ENCODE measurements around the gene TGFA.

DNA sequence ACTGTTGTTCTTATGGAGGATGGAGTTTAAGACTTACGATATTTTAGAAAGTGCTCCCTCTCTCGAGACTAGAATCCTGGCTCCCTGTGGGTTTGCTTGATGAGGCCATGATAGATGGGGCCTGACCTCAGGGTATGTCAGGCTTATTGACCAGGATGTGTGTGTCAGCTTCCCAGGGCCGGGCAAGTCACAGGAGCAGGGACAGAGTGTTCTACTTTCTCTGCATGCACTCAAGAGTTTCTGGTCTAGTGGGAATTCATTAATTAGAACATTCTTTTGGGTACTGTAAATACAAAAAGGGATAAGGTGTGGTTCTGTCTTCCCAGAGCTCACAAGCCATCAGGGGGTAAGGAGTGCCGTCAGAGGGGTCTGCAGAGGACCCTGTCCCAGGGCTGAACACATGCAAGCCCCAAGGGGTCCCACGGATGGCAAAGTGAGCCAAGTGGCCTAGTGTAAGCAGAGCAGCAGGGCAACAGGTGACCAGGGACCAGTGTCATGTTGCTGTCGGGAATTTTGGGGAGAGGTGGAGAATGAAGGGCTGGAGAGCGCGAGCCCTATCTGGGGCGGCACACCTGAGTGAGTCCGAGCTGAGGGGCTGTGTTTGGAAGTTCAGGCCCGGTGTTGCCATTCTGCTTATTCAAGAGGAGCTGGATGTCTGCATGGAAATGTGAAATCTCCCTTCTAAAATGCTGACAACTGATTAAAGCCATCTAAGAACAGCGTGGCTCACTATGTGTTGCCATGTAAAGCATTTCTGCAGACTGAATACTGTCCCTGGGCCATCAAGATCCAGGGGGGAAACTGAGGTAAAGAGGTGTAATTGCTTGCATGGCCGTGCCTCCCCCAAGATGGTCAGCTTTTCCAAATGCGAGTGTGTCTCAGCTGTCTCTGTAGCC, 91.4 kb downstream of the TGFA start:
- TF ChIP-seq L3MBTL2 (conservative IDR thresholded peaks at IDR 0.05) (no peak), SP1 (IDR thresholded peaks at IDR 0.05) (no peak), CTBP1 (IDR thresholded peaks at IDR 0.05; ENCODE audit: borderline replicate concordance) (no peak), BHLHE40 (IDR thresholded peaks at IDR 0.05; ENCODE audit: borderline replicate concordance) (no peak), FOXM1 (IDR thresholded peaks at IDR 0.05; ENCODE audit: borderline replicate concordance) (no peak), NFRKB (IDR thresholded peaks at IDR 0.05) (no peak), ZNF384 (IDR thresholded peaks at IDR 0.05) (no peak)

All from HEK293T (cell line).